DMS 273 treated with DMSO at 0.1 percent for 48 hours (cell line): ENCODE measurements around the gene DELE1.
A peak's percentile ranks its signal among the peaks of the same experiment; 100 is the strongest.

Source experiments
- DNase-seq: peaks from one replicate; lab custom pipeline; 2025; lab: John Stamatoyannopoulos, UW

DELE1 gene

GRCh38 chr5:141926434-141926833 lies 2.8 kb downstream of the DELE1 start:
- no peak for DNase-seq

- no peak for DNase-seq
Observed at GRCh38 chr5:141928051-141928450, 4.4 kb downstream of the DELE1 start.

GRCh38 chr5:141929398-141930058 lies 5.9 kb downstream of the DELE1 start:
- DNase-seq, result no peak

GRCh38 chr5:141931694-141932093 lies 8.0 kb downstream of the DELE1 start:
- DNase-seq, result no peak

GRCh38 chr5:141933151-141933550 lies 9.5 kb downstream of the DELE1 start:
- DNase-seq, result no peak

- no peak for DNase-seq
Observed at GRCh38 chr5:141934099-141934844, 10.6 kb downstream of the DELE1 start.

- no peak for DNase-seq
Observed at GRCh38 chr5:141935538-141935937, 11.9 kb downstream of the DELE1 start.

GRCh38 chr5:141940695-141941271 lies 17.1 kb downstream of the DELE1 start:
- DNase-seq, result no peak

GRCh38 chr5:141941307-141941706 lies 17.6 kb downstream of the DELE1 start:
- DNase-seq, result no peak

GRCh38 chr5:141941779-141942178 lies 18.1 kb downstream of the DELE1 start:
- DNase-seq, result no peak

- no peak for DNase-seq
Observed at GRCh38 chr5:141942185-141942857, 18.6 kb downstream of the DELE1 start.

- DNase-seq, result no peak
Observed at GRCh38 chr5:141944076-141944475, 20.4 kb downstream of the DELE1 start.

GRCh38 chr5:141945511-141946051 lies 21.9 kb downstream of the DELE1 start:
- DNase-seq, result no peak

GRCh38 chr5:141947316-141947715 lies 23.6 kb downstream of the DELE1 start:
- no peak for DNase-seq

- DNase-seq, result no peak
Observed at GRCh38 chr5:141948812-141949211, 25.1 kb downstream of the DELE1 start.

GRCh38 chr5:141949511-141949910 lies 25.8 kb downstream of the DELE1 start:
- DNase-seq, result no peak

- DNase-seq, result no peak
Observed at GRCh38 chr5:141950207-141951005, 26.7 kb downstream of the DELE1 start.

GRCh38 chr5:141951332-141951781 lies 27.7 kb downstream of the DELE1 start:
- DNase-seq, result no peak

GRCh38 chr5:141952020-141952419 lies 28.3 kb downstream of the DELE1 start:
- peak; percentile 42 for DNase-seq

- DNase-seq, result no peak
Observed at GRCh38 chr5:141954194-141954593, 30.5 kb downstream of the DELE1 start.

GRCh38 chr5:141957367-141957996 lies 33.8 kb downstream of the DELE1 start:
- no peak for DNase-seq
